ENCODE data around the gene SERPINE3. TPM values are rescaled to one million over a fixed set of nuclear protein-coding genes. Genes with fewer than 3 reads are reported as not detected.

SERPINE3 gene
- total and polyA plus RNA-seq, 2 experiments from 2014 or later, result 0.17 to 0.31 TPM

DNA sequence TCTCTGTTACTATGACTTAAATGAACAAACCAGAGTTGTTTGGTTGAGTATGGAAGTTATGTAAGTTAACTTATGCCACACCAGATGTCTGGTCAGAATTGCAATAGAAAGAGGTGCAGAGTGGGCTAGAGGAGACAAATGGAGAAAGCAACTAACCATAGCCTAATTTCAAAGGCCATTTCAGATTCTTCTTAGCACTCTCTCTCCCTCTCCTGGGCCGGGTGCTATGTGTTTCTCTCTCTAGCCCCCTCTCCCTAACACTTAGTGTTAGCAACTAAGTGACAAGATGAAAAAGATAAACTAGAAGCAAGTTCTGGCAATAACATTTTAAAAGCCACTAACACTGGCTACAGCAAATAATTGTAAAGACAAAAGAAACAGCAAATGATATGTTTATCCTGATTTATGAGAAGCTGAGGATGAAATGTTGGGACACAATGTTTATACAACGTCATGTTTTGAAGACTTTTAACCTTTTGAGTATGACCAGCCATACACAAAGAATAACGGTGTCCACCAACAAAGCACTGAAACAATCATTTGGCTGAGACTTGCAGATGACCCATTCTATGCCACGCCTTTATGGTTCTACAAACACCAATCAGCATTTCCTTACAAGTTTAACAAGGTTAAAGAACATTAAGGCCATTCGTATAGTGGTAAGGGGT lies 18.6 kb downstream of the SERPINE3 start:
- no peak for TF ChIP-seq CREB1 (CRISPR knock-in tag; IDR thresholded peaks at IDR 0.05; ENCODE audit: low read depth)
- TF ChIP-seq, protein P1, sequence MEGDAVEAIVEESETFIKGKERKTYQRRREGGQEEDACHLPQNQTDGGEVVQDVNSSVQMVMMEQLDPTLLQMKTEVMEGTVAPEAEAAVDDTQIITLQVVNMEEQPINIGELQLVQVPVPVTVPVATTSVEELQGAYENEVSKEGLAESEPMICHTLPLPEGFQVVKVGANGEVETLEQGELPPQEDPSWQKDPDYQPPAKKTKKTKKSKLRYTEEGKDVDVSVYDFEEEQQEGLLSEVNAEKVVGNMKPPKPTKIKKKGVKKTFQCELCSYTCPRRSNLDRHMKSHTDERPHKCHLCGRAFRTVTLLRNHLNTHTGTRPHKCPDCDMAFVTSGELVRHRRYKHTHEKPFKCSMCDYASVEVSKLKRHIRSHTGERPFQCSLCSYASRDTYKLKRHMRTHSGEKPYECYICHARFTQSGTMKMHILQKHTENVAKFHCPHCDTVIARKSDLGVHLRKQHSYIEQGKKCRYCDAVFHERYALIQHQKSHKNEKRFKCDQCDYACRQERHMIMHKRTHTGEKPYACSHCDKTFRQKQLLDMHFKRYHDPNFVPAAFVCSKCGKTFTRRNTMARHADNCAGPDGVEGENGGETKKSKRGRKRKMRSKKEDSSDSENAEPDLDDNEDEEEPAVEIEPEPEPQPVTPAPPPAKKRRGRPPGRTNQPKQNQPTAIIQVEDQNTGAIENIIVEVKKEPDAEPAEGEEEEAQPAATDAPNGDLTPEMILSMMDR (conservative IDR thresholded peaks at IDR 0.05; ENCODE audit: low read depth in 2 of 2), result peak in 1 of 2 experiments; percentile 30; a peak in 2 of 4 replicates
- TF ChIP-seq, protein P2, sequence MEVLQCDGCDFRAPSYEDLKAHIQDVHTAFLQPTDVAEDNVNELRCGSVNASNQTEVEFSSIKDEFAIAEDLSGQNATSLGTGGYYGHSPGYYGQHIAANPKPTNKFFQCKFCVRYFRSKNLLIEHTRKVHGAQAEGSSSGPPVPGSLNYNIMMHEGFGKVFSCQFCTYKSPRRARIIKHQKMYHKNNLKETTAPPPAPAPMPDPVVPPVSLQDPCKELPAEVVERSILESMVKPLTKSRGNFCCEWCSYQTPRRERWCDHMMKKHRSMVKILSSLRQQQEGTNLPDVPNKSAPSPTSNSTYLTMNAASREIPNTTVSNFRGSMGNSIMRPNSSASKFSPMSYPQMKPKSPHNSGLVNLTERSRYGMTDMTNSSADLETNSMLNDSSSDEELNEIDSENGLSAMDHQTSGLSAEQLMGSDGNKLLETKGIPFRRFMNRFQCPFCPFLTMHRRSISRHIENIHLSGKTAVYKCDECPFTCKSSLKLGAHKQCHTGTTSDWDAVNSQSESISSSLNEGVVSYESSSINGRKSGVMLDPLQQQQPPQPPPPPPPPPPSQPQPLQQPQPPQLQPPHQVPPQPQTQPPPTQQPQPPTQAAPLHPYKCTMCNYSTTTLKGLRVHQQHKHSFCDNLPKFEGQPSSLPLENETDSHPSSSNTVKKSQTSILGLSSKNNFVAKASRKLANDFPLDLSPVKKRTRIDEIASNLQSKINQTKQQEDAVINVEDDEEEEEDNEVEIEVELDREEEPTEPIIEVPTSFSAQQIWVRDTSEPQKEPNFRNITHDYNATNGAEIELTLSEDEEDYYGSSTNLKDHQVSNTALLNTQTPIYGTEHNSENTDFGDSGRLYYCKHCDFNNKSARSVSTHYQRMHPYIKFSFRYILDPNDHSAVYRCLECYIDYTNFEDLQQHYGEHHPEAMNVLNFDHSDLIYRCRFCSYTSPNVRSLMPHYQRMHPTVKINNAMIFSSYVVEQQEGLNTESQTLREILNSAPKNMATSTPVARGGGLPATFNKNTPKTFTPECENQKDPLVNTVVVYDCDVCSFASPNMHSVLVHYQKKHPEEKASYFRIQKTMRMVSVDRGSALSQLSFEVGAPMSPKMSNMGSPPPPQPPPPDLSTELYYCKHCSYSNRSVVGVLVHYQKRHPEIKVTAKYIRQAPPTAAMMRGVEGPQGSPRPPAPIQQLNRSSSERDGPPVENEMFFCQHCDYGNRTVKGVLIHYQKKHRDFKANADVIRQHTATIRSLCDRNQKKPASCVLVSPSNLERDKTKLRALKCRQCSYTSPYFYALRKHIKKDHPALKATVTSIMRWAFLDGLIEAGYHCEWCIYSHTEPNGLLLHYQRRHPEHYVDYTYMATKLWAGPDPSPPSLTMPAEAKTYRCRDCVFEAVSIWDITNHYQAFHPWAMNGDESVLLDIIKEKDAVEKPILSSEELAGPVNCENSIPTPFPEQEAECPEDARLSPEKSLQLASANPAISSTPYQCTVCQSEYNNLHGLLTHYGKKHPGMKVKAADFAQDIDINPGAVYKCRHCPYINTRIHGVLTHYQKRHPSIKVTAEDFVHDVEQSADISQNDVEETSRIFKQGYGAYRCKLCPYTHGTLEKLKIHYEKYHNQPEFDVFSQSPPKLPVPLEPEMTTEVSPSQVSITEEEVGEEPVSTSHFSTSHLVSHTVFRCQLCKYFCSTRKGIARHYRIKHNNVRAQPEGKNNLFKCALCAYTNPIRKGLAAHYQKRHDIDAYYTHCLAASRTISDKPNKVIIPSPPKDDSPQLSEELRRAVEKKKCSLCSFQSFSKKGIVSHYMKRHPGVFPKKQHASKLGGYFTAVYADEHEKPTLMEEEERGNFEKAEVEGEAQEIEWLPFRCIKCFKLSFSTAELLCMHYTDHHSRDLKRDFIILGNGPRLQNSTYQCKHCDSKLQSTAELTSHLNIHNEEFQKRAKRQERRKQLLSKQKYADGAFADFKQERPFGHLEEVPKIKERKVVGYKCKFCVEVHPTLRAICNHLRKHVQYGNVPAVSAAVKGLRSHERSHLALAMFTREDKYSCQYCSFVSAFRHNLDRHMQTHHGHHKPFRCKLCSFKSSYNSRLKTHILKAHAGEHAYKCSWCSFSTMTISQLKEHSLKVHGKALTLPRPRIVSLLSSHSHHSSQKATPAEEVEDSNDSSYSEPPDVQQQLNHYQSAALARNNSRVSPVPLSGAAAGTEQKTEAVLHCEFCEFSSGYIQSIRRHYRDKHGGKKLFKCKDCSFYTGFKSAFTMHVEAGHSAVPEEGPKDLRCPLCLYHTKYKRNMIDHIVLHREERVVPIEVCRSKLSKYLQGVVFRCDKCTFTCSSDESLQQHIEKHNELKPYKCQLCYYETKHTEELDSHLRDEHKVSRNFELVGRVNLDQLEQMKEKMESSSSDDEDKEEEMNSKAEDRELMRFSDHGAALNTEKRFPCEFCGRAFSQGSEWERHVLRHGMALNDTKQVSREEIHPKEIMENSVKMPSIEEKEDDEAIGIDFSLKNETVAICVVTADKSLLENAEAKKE (CRISPR knock-in tag; IDR thresholded peaks at IDR 0.05), result no peak
- H3K4me3 ChIP-seq, result no peak overlapping the region
- H3K36me3 ChIP-seq (ENCODE audit: insufficient read depth), result no peaks in the 10 kb centered on the region
- H3K4me2 ChIP-seq, result no peak overlapping the region
- Mint-ChIP-seq H3K27ac (no peak overlapping the region; the same call in 1 of the 2 replicates), H3K27me3 (ENCODE audit: insufficient read depth, low read depth, poor library complexity) (peaks cover 1% of the 10 kb centered on the region), H3K36me3 (ENCODE audit: low read depth) (no peaks in the 10 kb centered on the region), H3K9me3 (no peaks in the 10 kb centered on the region; the same call in 2 of the 3 replicates), H3K4me1 (peaks cover 46% of the 10 kb centered on the region), H3K4me3 (no peak overlapping the region)
- H3K27ac ChIP-seq (ENCODE audit: low read depth), result peak overlapping the region; percentile 33; the same call in 1 of the 2 replicates
- no peaks in the 10 kb centered on the region for H3K79me2 ChIP-seq (replicated peaks; ENCODE audit: insufficient read depth)
- H4K20me1 ChIP-seq (replicated peaks; ENCODE audit: insufficient read depth), result no peaks in the 10 kb centered on the region
- peak; percentile 41 for DNase-seq (ENCODE audit: low spot score)
- peaks cover 24% of the 10 kb centered on the region for H3K4me1 ChIP-seq (ENCODE audit: insufficient read depth)
- H2AFZ ChIP-seq, result no peak overlapping the region
- no peaks in the 10 kb centered on the region for H3K27me3 ChIP-seq (ENCODE audit: insufficient read depth)
- peak; percentile 77 for ATAC-seq
- no peaks in the 10 kb centered on the region for H3F3A ChIP-seq (replicated peaks; ENCODE audit: low read depth)
- H3K9me2 ChIP-seq (ENCODE audit: insufficient read depth), result peaks cover 9% of the 10 kb centered on the region; the same call in 1 of the 2 replicates
